Measurements from ENCODE around the gene JPH2.

JPH2 gene

GRCh38 chr20:44095831-44096230 lies 91.2 kb downstream of the JPH2 start:
- DNase-seq = no peak

- no peak for DNase-seq
Measured at GRCh38 chr20:44093249-44093582, 93.8 kb downstream of the JPH2 start.

DNA sequence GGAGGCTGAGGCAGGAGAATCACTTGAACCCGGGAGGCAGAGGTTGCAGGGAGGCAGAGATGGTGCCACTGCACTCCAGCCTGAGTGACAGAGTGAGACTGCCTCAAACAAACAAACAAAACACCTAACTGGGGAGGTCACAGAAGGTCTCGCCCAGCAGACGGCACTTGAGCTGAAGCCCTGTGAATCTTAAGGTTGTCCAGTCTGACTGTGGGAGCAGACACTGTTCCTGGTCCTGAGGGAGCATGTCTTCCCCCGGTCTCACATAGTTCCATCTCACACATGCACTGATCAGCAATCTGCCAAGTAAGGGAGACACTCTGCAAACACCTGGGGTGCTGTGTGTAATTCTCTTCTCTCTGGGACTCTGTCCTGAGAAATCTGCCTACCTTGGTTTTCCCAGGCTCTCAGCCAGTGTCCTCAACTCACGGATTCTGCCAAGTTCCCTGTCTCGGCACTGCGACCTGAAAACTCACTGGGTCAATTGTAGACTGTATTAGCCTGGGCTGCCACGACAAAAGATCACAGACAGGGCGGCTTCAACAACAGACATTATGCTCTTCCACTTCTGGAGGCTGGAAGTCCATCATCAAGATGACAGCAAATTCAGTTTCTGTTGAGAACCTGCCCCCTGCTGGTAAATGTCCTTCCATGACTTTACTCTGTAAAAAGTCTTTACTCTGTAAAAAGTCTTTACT lies 94.3 kb downstream of the JPH2 start:
- peak; percentile 5 for DNase-seq

DNA sequence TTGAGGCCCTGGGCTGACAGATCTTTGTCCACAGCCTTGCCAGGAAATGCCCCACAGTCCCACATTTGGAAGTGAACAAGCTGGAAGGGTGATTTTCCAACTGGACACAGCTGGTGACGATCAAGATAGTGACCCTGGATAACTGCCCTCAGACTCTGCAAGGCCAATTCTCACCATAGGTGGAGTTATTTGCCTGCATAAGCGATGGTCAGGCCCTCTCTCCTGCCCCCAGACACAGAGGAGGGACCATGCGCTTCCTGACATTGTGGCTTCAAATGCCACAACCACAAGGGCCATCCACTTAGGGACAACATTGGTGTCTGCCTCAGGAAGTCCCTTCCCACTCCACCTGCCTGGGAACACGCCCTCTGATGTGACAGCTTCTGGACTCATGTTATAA lies 96.0 kb downstream of the JPH2 start:
- DNase-seq = no peak

- DNase-seq = no peak
Measured at GRCh38 chr20:44089987-44090674, 96.9 kb downstream of the JPH2 start.

- DNase-seq = no peak
Measured at GRCh38 chr20:44087857-44088120, 99.2 kb downstream of the JPH2 start.

GRCh38 chr20:44087051-44087856 lies 99.7 kb downstream of the JPH2 start:
- no peak for DNase-seq

GRCh38 chr20:44085616-44086434 lies 101.2 kb downstream of the JPH2 start:
- DNase-seq = no peak

- no peak for DNase-seq
Measured at GRCh38 chr20:44084891-44085290, 102.1 kb downstream of the JPH2 start.

- no peak for DNase-seq
Measured at GRCh38 chr20:44084439-44084838, 102.5 kb downstream of the JPH2 start.

DNA sequence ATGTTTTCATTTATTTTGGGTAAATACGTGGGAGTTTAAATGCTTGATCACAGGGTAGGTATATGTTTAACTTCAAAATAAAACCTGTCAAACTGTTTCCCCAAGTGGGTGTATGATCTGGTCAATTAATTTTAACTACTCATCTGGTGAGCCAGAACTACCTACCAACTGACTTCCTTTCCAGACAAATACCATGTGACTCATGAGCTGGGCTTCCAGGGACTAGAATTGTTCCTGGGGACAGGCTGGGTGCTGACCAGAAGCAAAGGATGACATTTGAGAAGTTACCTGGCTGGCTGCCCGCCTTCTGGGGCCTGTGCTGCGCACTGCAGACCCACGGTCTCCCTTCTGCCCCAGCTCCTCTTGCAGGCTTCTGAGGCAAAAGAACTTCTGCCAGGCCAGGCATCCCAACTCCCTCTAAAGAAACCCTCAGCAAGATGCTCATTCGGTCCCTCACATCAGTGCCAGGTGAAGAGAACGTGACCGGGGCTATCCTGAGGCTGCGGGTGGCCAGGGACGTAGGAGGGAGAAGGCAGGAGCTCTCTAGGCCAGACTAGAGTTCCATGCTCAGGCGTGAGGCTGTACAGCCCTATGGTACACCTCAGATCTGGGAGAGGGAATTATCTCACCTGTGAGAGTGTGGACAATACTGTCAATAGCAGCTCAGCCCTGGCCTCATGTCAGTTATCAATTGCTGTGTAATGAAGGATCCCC lies 103.6 kb downstream of the JPH2 start:
- DNase-seq = no peak

DNA sequence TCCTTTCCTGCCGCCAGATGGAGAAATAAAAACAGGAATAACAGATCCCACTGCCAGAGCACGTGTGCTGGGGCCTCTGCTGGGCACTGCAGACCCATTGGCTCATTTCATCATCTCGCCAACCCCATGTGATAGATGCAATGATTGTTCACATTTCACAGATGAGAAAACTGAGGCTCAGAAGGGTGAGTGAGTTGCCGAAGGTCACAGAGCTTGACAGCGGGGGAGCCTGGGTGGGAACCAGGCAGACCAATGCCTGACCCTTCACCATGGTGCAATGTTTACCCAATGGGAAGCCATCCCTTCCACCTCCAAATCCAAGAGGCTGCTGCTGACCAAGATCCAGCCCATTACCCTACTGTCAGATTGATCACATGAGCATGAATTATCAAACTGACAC lies 105.1 kb downstream of the JPH2 start:
- DNase-seq = no peak

GRCh38 chr20:44081476-44081875 lies 105.5 kb downstream of the JPH2 start:
- no peak for DNase-seq

DNA sequence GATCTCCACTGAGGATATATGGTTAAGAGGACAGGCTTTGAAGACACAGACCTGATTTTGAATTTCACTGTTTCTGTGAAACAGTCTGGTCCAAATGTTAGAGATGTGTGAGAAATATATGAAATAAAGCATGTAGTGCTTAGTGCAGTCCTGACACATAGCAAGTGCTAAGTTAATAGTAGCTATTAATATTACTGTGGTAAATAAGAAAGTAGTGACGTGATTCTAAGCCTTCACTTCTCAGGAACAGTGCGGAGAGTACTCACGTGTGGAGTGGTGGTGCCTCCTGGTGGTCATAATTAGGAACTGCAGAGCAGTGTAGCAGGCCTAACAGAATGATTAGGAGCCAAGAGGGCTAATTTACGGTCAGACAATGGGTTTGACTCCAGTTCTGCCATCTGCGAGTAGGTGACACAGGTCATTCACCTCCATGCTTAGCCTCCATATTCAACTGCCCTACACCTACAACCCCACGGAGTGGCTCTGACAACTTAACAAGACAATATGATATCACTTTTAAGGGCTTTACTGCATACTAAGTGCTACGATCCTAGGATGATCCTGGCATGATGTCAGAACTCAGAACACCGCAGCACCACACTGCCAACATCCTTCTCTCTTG lies 106.2 kb downstream of the JPH2 start:
- peak; percentile 58 for DNase-seq

DNA sequence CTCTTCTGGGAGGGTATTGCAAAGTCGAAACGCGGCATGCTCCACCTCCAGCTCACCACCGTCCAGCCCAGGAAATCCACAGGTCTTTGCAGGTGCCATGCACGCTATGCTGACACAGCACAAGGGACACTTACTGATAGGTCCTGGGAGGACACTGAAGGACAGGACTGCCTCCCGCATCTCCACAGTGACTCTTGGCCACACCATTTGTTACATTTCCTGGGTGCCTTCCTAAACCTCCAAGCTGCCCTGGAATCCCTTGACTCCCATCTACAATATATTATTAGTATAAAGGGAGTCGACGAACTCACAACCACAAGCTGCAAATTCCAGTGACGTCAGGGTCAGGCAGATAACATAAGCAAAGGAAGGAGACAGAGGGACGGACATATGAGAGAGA lies 106.9 kb downstream of the JPH2 start:
- no peak for DNase-seq

DNA sequence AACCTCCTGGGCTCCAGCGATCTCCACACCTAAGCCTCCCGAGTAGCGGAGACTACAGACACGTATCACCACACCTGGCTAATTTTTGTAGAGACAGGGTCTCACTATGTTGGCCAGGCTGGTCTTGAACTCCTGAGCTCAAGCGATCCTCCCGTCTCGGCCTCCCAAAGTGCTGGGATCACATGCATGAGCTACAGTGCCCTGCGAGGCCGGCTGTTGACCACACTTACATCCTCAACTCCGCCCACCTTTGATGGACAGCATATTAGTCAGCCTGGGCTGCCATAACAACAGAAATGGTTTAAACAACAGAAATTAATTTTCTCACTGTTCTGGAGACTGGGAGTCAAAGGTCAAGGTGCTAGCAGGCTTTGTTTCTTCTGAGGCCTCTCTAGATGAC lies 107.7 kb downstream of the JPH2 start:
- DNase-seq = no peak

GRCh38 chr20:44075950-44076232 lies 111.1 kb downstream of the JPH2 start:
- DNase-seq = no peak

- no peak for DNase-seq
Measured at GRCh38 chr20:44075191-44075949, 111.6 kb downstream of the JPH2 start.

DNA sequence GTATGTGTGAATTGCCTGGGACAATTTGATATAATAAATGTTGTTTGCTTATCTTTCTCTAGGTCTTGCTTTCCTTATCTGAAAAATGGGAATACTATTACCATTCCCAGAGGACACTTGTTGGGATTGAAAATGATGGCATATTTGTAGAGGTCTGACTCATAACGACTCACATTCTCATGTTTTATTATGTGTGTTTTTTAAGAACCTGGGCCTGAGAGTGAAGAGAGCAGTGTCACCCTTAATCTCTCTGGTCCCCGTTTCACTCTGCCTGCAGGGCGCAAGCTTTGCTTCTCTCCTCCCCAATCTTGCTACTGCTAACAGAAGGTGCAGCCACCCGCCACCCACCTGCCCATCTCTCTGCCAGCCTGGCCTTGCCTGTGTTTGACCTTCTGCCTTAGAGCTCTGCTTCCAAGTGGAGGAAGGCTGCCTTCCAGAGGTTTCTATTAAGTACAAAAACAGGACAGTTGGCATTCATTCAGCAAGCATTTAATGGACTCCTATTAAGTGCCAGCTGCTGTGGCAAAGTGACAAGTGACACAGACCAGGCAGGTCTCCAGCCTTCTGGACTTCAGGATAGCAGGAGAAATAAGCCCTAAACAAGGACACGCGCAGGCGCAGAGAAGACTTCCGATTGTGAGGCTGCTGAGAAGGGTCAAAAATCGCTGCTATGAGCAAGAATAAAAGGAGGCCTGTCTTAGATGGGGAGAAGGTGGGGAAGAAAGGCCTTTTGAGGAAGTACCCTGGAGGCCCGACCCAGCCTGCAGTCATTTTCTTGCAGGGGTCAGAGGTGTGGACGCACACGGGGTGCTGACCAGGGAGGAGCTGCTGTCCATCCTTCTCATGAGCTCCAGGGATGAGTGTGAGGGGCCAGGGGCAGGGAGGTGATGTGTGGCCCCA lies 112.5 kb downstream of the JPH2 start:
- no peak for DNase-seq

DNA sequence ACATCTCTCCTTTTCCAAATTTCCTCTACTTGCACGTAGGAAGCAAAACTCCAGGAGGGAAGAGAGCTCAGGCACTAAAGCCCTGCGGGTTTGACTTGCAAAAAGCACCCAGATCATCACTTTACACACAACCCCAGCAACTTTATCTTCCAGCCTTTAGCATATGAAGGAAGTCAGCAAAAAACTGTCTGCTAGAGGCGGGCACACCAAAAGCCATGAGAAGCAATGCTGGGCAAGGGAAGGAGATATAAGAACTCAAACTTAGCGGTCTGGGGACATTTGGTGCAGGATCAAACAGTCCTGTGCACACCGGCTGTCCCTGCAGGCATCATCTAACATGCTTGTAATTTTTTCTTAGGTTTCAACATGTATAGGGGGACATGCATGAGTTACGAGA lies 113.3 kb downstream of the JPH2 start:
- DNase-seq = no peak
